HG03342 (cell line): ENCODE measurements around the gene CHD9NB.

Experiments
- ATAC-seq: cut with Tn5 transposase; IDR thresholded peaks from one replicate; pipeline ENCODE4 v1.9.1; 2021; ENCODE audit warnings: mild to moderate bottlenecking, moderate library complexity; ENCODE audit not compliant: unreplicated experiment

CHD9NB gene

GRCh38 chr16:53052519-53053501 lies at the start of gene CHD9NB:
Gene CHD9NB, minus strand, starts transcription at chr16:53052897. Its CDS starts 8,739 bp downstream, at chr16:53044158.
- no peak for ATAC-seq

- no peak for ATAC-seq
These were observed 48.2 kb upstream of the CHD9NB start for GRCh38 chr16:53100889-53101288.

DNA sequence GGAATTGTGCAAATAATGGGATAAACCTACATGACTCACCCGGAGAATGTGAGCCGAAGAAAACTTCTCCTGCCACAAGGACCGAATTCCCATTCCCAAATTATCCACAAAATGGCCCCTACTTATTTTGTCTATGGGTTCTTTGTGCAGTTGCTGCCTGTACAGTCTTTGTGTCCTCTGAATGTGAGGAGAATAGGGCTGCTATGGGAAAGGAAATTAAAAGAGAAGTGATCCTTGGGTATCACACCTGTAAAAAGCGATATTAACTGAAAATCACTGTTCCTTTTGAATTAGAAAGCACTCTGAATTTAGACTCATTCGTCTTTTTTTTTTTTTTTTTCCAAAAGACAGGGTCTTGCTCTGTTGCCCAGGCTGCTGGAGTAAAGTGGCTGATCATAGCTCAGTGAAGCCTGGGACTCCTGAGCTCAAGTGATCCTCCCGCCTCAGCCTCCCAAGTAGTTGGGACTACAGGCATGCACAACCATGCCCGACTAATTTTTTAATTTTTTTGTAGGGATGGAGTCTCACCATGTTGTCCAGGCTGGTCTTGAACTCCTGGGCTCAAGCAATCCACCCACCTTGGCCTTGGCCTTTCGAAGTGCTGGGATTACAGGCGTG lies 47.5 kb upstream of the CHD9NB start:
- no peak for ATAC-seq

DNA sequence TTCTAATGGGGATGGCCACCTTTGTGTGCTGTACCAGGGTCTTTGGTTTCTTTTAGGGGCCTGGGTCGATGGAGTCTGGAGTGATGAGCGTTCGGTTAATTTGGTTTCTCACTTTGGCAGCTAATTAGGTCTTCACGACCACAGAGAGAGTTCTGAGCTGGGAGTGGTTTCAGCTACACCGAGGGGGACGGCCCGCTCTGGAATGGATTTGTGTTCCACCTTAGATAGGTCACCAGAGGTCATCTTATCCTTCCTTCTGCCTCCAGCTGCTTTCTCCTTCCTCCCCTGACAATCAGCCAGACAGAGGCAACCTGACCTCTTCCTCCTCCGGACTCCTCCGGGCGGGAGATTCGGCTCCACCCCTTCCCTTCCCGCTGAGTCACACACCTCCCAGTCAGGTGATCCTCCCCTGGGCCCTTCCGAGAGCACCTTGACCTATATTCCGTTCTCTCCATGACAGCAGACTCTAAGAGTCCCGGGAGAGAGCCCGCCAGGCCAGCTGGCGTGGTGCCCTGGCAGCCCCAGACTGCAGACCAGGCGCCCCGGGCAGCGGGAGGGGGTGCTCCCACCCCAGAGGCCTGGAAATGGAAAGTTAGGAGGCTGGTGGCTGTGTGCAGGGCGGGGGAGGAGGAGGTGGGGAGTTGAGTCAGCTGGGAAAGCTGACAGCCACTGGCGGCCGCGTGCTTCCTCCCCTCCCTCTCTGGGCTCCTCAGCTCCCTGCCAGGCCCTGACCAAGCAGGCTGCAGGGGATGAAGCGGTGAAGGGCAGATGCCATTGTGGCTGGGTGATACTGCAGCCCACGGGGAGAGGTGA lies 46.8 kb upstream of the CHD9NB start:
- peak; percentile 58 for ATAC-seq

DNA sequence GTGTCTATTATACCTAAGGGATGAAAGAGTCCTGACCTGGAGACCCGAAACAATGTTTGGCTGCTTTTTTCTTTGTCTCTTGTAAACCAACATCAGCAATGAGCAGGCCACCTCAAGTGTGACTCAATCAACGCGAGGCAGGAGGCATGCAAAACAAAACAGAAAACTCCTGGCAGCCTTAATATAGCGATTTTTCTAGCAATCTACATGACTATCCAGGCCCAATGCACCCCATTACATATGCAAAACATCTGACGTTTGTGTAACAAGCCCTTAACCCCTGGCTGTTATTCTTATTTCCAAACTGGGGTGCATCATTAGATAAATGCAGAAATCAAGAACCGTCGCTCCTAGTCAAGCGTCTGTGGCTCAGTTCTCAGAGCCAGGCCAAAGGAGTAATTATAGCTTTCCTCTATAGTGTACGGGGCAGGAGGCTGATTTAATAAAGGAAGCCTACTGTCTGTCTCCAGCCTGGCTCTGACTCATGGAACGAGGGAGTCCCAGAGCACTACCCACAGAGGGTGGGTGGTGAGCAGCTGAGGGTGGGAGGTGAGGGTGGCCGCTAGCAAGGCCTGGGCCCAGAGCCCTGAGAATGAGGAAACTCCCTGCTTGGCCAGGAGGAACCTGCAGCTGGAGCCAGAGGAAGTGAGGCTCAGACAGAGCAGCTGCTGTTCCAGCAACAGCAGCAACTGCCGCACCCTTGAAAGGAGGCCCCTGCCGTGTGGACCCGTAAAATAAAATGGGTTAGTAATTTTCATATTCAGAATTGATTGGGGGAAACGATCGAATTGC lies 46.0 kb upstream of the CHD9NB start:
- ATAC-seq, result peak; percentile 60

- ATAC-seq, result no peak
These were observed 44.5 kb upstream of the CHD9NB start for GRCh38 chr16:53097190-53097589.

GRCh38 chr16:53094013-53094630 lies 41.4 kb upstream of the CHD9NB start:
- ATAC-seq, result peak; percentile 43

- ATAC-seq, result no peak
These were observed 40.6 kb upstream of the CHD9NB start for GRCh38 chr16:53093162-53093744.

DNA sequence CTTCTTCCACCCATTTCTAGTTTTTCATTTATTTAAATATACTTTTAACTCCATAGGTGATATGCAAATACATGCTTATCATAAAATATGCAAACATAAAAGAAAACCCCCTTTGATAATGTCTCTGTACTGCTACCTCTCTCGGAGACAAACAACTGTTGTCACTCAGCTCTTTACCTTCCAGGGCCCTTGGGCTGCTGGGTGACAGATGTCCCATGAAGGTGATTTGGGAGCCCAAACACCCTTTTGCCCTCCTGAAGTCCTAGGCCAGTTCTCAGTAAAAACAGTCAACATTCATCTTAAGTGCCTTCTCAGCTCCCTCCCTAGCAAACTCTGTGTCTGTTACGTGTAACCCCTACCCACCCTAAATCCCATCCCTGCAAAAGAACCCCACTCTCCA lies 39.6 kb upstream of the CHD9NB start:
- no peak for ATAC-seq

DNA sequence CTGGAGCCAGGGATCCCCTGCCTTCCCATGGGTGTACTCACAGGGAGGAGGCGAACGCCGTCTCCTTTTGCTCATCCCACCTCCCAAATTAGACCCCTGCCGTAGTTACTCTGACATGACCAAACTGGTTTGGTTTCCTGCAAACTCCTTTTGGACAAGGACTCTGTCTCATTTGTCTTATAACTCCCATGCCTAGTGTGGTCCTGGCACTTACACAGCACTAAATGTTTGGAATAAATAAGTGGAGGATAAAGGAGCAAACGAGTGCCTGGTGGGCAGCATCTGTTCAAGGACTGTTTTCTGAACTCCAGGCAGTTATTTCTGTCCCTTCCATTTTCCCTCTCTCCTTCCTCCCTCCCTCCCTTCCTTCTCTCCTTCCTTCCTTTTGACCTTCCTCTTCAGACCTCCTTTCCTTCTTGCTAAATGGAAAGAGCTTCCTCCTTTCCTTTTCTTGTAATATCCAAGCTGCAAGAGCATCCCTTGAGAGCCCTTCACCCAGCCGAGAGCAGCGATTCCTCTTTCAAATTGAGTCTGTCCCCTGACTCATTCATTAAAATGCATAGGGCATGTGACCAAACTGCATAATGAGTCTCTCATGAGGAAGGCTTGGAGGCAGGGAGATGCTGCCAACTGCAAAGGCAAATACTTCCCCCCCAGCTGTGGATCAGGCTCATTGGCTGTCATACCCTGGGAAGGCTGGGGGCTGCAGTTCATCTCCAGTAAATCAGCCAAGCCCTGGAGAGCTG lies 38.9 kb upstream of the CHD9NB start:
- ATAC-seq, result peak; percentile 54

DNA sequence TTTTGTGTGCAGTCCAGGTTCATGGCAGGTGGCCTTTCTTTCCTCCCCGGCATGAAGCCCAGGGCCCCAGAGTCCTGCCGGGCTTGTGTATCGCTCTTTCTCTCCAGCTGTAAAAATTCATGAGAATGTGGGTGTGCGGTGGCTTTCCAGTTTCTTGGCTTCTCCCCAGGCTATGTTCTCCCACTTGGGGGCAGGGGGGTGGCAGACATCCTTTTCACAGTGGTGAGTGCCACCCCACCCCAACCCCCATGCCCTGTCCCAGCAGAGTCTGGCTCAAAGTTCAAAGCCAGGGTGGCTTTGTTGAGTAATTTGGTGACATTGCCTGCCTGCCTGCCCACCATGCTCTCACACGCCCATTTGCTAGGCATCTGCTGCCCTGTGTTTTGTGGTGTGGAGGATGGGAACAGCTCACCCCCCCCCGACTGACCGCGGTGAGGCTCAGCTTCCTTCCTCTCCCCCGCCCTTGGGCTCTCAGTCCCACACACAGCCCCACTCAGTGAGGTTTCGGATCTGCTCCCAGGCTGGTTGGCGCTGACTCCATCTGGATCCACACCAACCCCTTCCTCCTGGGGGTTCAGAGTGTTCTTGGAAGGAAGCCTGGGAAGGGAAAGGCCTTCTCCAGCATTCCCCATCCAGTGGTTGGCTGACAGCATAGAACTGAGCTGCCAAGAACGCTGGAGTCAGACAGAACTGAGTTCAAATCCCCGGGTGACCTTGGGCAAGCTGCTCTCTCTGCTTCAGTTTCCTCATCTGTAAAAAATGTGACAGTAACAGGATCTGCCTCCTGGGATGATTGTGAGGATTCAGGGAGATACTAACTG lies 38.1 kb upstream of the CHD9NB start:
- ATAC-seq, result peak; percentile 40

GRCh38 chr16:53090286-53090590 lies 37.5 kb upstream of the CHD9NB start:
- no peak for ATAC-seq

DNA sequence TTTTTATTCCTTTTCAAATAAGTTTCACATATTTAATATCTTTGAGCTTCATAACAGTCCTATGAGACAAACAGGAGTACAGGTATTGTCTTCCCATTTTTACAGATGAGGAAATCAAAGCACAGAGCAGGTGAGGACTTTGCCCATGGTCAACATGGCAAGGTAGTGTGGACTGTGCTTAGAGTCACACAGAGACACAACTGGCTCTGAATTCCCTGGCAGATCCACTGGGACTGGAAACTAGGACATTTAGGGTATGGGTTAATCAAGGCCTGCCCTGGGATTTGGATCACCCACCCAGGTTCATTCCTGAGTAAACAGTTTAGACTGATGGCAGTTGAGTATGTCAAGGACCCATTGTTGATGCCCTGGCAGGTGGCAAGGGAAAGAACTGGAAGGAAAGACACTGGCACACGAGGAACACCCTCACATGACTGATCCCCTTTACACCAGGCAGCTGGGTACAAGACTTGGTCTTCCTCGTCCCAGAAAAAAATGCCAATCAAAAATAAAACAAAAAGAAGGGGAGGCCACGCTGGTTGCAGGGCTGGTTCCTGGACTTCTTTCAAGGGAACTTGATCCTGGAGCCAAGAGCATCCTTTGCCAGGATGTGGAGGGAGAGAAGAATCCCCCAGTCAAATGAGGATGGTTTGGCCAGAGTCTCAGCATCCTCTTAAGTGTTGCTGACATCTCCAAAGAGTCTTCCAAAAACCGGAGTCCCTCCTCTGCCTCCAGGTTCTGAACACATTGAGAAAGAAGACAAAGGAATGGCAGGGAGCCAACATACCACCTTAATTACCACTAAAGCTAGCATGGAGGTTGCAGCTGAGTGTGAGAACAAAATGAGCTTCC lies 37.0 kb upstream of the CHD9NB start:
- ATAC-seq, result no peak

GRCh38 chr16:53087101-53087500 lies 34.4 kb upstream of the CHD9NB start:
- no peak for ATAC-seq

DNA sequence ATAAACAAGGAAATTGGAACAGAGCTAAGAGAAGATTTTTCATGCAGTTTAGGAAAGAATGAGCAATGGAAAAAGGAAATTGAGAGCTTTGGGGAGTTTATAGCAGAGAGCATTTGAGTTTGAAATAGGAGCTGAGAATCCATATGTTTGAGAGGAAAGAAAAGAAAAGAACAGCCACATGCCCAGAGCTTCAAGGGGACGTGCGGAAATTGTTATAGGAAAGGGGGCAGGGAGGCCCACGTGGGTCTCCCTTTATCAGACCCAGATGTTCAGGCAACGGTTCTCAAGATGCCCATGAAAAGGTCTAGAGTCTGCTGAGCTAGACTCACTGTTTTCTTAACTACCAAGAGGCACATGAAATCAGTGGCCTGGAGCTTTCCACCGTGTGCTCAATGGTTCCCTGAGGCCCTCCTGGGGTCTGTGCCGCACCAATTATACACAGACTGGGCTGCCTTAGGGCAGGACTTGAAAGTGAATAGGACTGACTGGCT lies 33.3 kb upstream of the CHD9NB start:
- ATAC-seq, result no peak

GRCh38 chr16:53085369-53085843 lies 32.7 kb upstream of the CHD9NB start:
- no peak for ATAC-seq

DNA sequence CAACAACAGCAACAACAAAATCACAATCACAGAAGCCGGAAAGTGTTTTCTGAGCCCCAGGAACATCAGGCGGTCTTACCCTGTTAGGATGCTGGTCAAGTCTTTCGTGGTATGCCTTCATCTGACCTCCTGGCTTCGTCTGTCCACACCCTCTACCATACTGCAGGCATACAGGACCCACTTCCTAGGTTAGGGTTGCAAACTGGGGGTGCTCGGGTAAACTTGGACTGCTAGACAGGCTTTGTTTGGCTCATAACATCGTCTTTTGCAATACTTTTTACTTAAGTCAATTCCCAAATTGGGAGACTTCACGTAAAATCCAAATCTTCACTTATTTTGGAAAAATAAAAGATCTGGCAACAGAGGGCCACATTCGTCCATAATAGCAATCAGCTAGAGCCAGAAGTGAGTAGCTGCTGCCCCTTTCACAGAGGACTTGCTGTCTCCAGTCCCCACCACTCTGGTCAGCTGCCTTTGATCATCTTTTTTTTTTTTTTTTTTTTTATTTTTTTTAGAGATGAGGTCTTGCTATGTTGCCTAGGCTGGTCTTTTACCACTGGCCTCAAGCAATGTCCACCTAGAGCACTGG lies 32.1 kb upstream of the CHD9NB start:
- ATAC-seq, result no peak
